Effector memory CD8-positive, alpha-beta T cell (primary cell): ENCODE results near the gene BCL2.
A peak's percentile ranks its signal among the peaks of the same experiment; 100 is the strongest.
"Not testable (repeated sequence)": the region's sequence is repeated elsewhere in the genome, so short reads cannot be mapped to it uniquely, and the experiment has no call there.

Experiments used
- ATAC-seq: fragments of 150-1000 bp; cut with Tn5 transposase; replicated peaks from 2 replicates; pipeline ENCODE4 v1.10.0; 2021; ENCODE audit warnings: mild to moderate bottlenecking, moderate library complexity
- DNase-seq, 3 experiments: peaks; one replicate each; pipeline ENCODE4 v3.0.0; 2021
- H3K27ac Mint-ChIP-seq, 2 donors: one replicate each; pipeline ENCODE4 v1.8.0; 2022; ENCODE audit warnings: mild to moderate bottlenecking in 2 of 2, mixed read lengths in 2 of 2, moderate library complexity in 2 of 2
- H3K27me3 Mint-ChIP-seq, 2 donors: one replicate each; pipeline ENCODE4 v1.8.0; 2022; ENCODE audit warnings: mixed read lengths in 2 of 2
- H3K36me3 Mint-ChIP-seq: one replicate; pipeline ENCODE4 v1.8.0; 2022; ENCODE audit warnings: mild to moderate bottlenecking, moderate library complexity, mixed read lengths; ENCODE audit not compliant: insufficient read depth
- H3K4me1 Mint-ChIP-seq, 2 donors: one replicate each; pipeline ENCODE4 v1.8.0; 2022; ENCODE audit warnings: low read depth in 2 of 2, mixed read lengths in 2 of 2
- H3K4me3 Mint-ChIP-seq, 2 donors: one replicate each; pipeline ENCODE4 v1.8.0; 2022; ENCODE audit warnings: mild to moderate bottlenecking in 2 of 2, mixed read lengths in 2 of 2, moderate library complexity in 2 of 2
- H3K9me3 Mint-ChIP-seq, 2 donors: one replicate each; pipeline ENCODE4 v1.8.0; 2022; ENCODE audit warnings: mixed read lengths in 2 of 2

Gene BCL2

DNA sequence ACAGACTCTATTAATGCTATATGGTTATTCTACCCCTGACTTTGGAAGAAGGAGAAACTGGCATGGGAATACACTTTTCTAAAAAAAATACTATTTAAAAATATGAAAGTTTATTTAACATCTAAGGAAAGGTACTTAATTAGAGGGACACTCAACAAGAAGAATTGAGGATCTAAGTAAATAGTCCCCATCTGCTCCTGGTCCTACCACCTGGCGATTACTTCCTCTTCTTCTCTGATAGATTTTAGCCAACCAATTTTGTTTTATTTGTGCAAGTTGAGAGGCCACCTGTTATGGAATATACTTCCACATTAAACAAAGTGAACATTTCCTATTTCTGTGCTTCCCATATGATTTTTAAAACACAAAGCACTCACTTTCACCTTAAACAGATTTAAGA lies 111.7 kb downstream of the BCL2 start:
- Mint-ChIP-seq H3K4me1 (peaks cover 71 to 82% of the 10 kb centered on the region in 2 donors), H3K27me3 (no peaks in the 10 kb centered on the region), H3K36me3 (no peaks in the 10 kb centered on the region), H3K9me3 (no peaks in the 10 kb centered on the region), H3K27ac (peak overlapping the region; percentile 63 to 95), H3K4me3 (peak overlapping the region; percentile 67 to 80)
- no peak for ATAC-seq
- no peak for DNase-seq

DNA sequence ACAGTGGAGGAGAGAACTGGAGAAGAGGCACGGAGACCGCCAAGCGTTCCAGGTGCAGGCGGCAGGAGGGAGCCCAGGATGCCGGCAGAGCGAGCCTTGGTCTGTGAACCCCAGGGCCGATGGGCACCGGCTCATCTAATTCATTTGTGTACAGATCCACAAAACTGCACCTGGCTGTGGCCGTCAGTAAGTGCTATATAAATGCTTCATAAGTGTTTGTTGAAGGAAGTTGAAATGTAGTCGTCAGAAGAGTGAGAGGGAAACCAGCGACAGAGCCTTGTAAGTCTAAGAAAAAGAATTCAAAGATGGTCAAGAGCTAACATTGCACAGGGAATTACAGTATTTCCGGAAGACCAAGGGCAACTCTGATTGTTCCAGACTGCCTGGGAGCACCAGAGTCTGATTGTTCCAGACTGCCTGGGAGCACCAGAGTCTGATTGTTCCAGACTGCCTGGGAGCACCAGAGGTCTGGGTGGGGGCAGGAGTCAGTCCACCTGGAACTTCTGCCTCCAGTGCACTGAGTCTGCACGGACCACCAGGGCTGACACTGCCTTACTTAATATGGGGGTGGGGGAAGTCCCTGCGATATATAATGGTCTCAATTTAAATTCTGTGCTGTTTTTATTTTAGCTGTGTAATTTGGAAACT lies 112.3 kb downstream of the BCL2 start:
- Mint-ChIP-seq H3K27me3 (no peaks in the 10 kb centered on the region), H3K9me3 (no peaks in the 10 kb centered on the region), H3K36me3 (no peaks in the 10 kb centered on the region), H3K27ac (peak overlapping the region; percentile 63 to 95), H3K4me3 (peak overlapping the region; percentile 67 to 80), H3K4me1 (peaks cover 66 to 78% of the 10 kb centered on the region in 2 donors)
- ATAC-seq: peak; percentile 44
- DNase-seq: no peak

DNA sequence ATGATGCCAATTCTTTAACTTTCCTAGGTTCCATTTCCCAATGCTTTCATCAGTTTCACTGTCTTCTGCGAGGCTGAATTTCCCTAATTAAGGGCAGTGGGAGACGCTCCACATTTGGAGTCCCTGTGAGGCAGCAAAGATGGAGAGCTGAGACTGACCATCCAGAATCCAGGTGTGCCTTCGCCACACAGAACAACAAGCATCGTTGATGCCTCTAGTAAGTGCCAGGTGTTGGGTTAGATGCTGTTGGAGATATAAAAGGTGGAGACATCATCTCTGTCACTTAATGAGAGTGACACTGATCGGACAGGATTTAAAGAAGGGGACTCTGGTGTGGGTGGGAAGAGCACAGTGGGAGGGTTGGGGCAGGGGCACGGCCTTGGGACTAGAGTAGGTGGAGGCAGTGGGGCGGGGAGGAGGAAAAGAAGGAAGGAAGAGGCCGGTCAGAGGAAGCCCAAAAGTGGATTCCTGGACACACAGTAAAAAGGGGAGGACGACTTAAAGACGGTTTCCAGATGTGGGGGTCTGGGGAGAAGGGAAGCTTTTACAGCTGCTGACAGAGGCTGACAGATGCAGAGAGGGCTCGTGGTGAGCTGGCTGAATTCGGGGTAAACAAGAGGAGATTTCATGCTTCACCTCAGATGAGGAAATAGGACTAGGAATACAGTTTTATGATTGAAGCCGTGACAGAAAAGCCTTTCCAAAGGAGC lies 113.0 kb downstream of the BCL2 start:
- Mint-ChIP-seq H3K36me3 (no peaks in the 10 kb centered on the region), H3K9me3 (no peaks in the 10 kb centered on the region), H3K4me1 (peaks cover 60 to 73% of the 10 kb centered on the region in 2 donors), H3K27me3 (no peaks in the 10 kb centered on the region), H3K27ac (peak overlapping the region; percentile 63 to 95), H3K4me3 (peak overlapping the region; percentile 67 to 80)
- DNase-seq (no peak), ATAC-seq (peak; percentile 35)

DNA sequence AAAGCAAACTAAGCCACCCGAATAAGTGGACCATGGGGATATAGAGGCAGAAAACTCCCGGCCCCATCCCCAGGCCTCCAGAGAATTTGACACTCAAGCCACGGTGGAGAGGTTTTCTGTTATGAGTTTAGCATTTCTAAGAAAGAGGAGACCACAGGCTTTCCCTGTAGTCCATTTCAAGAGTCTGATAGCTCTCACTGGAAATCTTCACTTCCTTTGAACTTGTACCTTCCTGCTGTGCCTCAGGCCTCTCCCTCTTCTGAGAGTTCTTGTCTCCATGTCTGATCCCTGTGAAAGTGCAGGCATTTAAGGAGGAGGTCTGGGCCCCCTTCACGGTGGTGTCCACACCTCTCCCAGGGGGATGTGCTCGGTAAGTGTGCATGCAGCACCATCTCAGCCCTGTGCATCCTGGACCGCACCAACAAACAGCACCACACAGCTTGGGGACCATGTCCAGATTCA lies 113.7 kb downstream of the BCL2 start:
- DNase-seq (no peak), ATAC-seq (peak; percentile 34)
- no peaks in the 10 kb centered on the region for H3K36me3 Mint-ChIP-seq
- H3K4me3 Mint-ChIP-seq: peak overlapping the region; percentile 67 to 80
- peaks cover 56 to 66% of the 10 kb centered on the region in 2 donors for H3K4me1 Mint-ChIP-seq
- H3K9me3 Mint-ChIP-seq: no peaks in the 10 kb centered on the region
- H3K27ac Mint-ChIP-seq: peak overlapping the region; percentile 63 to 95
- H3K27me3 Mint-ChIP-seq: no peaks in the 10 kb centered on the region

DNA sequence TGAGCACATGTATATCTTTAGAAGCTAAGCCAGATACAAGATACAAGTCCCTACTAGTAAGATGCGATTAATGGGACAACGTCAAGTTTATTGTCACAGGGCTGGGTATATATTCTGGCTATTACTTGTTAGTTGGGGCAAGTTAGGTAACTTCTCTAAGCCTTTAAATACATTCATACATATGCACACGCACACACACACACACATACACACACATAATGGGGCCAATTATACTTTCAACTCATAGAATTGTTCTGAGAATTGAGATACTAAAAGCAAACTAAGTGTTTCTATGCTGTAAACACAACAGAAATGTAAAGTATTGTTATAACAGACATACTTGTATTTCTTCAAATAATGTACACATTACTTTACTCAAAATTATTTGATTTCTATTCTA lies 116.1 kb downstream of the BCL2 start:
- DNase-seq (no peak), ATAC-seq (no peak)
- Mint-ChIP-seq H3K27ac (peak overlapping the region in 1 of 2 donors; percentile 63), H3K4me3 (no peak overlapping the region), H3K27me3 (no peaks in the 10 kb centered on the region), H3K4me1 (peaks cover 39 to 48% of the 10 kb centered on the region in 2 donors), H3K36me3 (no peaks in the 10 kb centered on the region), H3K9me3 (no peaks in the 10 kb centered on the region)

DNA sequence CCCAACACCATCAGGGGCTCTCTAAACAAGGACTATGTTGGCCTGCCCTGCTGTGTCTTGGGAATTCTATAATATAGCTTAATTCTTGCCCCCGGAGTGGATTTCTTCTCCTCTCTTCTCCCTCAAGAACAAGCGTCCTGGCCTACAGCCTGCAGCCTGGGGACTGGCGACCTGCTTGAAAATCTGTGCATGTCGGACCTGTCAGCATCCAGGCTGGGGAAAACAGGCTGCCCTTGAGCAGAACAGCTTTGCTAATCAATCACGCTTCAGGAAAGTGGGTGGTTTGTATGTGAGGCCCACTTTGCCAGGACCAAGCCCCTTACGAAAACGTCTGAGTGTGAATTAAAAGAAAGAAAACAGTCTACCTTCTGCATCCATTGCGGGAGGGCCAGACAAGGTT lies 116.7 kb downstream of the BCL2 start:
- DNase-seq (no peak), ATAC-seq (no peak)
- peak overlapping the region in 1 of 2 donors; percentile 10 for H3K27ac Mint-ChIP-seq
- H3K9me3 Mint-ChIP-seq: no peaks in the 10 kb centered on the region
- peaks cover 36 to 41% of the 10 kb centered on the region in 2 donors for H3K4me1 Mint-ChIP-seq
- H3K4me3 Mint-ChIP-seq: no peak overlapping the region
- no peaks in the 10 kb centered on the region for H3K27me3 Mint-ChIP-seq
- no peaks in the 10 kb centered on the region for H3K36me3 Mint-ChIP-seq

DNA sequence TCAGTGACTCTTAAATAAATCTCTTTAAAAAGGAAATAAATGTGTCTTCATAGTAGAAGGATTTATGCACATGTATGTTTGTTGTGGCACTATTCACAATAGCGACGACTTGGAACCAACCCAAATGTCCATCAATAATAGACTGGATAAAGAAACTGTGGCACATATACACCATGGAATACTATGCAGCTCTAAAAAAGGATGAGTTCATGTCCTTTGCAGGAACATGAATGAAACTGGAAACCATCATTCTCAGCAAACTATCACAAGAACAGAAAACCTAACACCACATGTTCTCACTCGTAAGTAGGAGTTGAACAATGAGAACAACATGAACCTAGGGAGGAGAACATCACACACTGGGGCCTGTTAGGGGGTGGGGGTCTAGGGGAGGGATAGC lies 118.1 kb downstream of the BCL2 start:
- not testable (repeated sequence) for DNase-seq, H3K36me3 Mint-ChIP-seq, H3K4me3 Mint-ChIP-seq, H3K27ac Mint-ChIP-seq, H3K27me3 Mint-ChIP-seq, H3K9me3 Mint-ChIP-seq, ATAC-seq
- H3K4me1 Mint-ChIP-seq: peaks cover 26 to 35% of the 10 kb centered on the region in 2 donors

DNA sequence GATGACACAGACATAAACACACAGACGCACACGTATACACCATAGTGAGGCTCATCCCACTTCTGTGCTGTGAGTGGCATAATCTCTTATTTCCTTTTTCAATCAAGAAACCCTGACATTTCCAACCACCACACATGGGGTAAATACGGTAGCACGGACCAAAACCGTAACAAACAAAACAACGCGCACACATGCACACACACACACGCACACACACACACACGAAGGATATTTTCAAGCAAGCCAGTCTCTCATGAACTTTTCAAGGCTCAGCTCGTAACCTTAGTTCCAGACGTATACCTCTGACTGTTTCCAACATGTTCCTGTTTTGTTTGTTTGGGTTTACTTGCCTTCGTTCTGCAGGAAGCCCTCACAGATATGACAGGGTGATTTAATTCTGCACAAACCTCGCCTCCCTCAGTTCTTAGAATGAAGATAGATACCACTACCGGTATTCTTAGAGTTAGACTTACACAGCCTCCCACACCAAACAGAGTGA lies 119.8 kb downstream of the BCL2 start:
- Mint-ChIP-seq H3K9me3 (no peaks in the 10 kb centered on the region), H3K4me1 (peaks cover 10 to 21% of the 10 kb centered on the region in 2 donors), H3K36me3 (no peaks in the 10 kb centered on the region), H3K27ac (no peak overlapping the region), H3K27me3 (no peaks in the 10 kb centered on the region), H3K4me3 (no peak overlapping the region)
- ATAC-seq: peak; percentile 69
- DNase-seq: peak; percentile 24 to 40 (median 24)

DNA sequence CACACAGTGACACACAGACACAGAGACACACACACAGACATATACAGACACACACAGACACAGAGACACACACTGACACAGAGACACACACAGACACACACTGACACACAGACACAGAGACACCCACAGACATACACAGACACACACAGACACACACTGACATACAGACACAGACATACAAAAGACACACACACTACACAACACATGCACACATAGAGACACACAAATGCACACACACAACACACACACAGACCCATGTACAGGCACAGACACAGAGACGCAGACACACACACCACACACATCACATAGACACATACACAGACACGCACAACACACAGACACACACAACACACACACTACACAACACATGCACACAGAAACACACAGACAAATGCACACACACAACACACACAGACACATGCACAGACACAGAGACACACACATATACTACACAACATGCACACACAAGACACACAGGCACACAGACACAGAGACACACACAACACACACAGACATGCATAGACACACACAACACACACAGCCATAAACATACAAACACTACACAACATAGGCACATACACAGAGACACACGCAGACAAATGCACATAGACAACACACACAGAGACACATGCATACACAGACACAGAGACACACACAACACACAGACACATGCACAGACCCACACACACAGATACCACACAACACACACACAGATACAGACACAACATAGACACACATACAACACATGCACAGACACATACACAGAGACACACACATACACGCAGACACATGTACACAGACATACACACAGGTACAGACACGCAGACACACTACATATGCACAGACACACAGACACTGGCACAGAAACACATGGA lies 120.5 kb downstream of the BCL2 start:
- Mint-ChIP-seq H3K27ac (no peak overlapping the region), H3K4me1 (peaks cover 3 to 14% of the 10 kb centered on the region in 2 donors), H3K4me3 (no peak overlapping the region), H3K36me3 (no peaks in the 10 kb centered on the region), H3K9me3 (no peaks in the 10 kb centered on the region), H3K27me3 (no peaks in the 10 kb centered on the region)
- DNase-seq (no peak), ATAC-seq (no peak)

DNA sequence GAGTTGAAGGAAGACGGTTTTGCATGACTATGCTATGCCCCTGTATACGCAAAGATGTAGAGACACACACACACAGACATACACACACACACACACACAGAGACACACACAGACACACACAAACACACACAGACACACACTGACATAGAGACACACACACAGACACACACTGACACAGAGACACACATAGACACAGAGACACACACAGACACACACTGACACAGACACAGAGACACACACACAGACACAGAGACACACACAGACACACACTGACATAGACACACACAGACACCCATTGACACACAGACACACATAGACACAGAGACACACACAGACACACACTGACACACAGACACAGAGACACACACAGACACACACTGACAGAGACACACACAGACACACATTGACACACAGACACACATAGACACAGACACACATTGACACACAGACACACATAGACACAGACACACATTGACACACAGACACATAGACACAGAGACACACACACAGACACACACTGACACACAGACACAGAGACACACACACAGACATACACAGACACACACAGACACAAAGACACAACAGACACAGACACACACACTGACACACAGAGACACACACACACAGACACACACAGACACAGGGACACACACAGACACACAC lies 121.3 kb downstream of the BCL2 start:
- H3K4me3 Mint-ChIP-seq: no peak overlapping the region
- ATAC-seq (no peak), DNase-seq (no peak)
- peaks cover 3 to 14% of the 10 kb centered on the region in 2 donors for H3K4me1 Mint-ChIP-seq
- H3K36me3 Mint-ChIP-seq: no peaks in the 10 kb centered on the region
- H3K27me3 Mint-ChIP-seq: no peaks in the 10 kb centered on the region
- no peak overlapping the region for H3K27ac Mint-ChIP-seq
- no peaks in the 10 kb centered on the region for H3K9me3 Mint-ChIP-seq

DNA sequence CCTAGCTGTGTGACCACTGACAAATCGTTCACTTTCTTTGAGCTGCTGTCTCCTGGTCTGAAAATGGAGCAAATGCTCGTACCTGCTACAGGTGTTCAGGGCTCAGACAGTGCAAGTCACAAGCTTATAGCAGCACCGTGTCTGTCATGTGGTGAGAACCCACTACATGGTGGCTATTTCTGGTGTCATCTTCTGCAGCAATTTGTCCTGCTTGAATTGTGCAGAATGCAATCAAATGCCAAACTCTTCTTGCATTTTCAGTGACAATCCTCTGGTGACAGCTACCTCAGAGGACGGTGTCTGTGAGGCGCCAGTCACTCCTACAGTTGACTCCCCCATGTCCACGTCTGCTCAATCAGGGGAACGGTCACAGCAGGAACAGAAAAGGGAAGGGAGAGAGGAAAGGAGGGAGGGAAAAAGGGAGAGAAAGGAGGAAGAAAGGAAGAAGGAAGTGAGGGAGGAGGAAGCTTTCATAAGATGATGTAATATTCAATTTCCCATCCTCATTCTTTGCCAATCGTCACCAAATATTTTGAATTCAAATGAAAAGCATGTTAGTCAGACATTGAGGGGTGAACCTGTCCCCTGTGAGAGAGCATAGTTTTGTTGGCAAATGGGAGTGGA lies 122.2 kb downstream of the BCL2 start:
- no peak overlapping the region for H3K27ac Mint-ChIP-seq
- H3K4me3 Mint-ChIP-seq: no peak overlapping the region
- peak in 2 of 3 experiments; percentile 6 to 23 for DNase-seq
- no peaks in the 10 kb centered on the region for H3K9me3 Mint-ChIP-seq
- H3K4me1 Mint-ChIP-seq: peaks cover 12 to 23% of the 10 kb centered on the region in 2 donors
- ATAC-seq: peak; percentile 61
- H3K36me3 Mint-ChIP-seq: no peaks in the 10 kb centered on the region
- H3K27me3 Mint-ChIP-seq: no peaks in the 10 kb centered on the region

DNA sequence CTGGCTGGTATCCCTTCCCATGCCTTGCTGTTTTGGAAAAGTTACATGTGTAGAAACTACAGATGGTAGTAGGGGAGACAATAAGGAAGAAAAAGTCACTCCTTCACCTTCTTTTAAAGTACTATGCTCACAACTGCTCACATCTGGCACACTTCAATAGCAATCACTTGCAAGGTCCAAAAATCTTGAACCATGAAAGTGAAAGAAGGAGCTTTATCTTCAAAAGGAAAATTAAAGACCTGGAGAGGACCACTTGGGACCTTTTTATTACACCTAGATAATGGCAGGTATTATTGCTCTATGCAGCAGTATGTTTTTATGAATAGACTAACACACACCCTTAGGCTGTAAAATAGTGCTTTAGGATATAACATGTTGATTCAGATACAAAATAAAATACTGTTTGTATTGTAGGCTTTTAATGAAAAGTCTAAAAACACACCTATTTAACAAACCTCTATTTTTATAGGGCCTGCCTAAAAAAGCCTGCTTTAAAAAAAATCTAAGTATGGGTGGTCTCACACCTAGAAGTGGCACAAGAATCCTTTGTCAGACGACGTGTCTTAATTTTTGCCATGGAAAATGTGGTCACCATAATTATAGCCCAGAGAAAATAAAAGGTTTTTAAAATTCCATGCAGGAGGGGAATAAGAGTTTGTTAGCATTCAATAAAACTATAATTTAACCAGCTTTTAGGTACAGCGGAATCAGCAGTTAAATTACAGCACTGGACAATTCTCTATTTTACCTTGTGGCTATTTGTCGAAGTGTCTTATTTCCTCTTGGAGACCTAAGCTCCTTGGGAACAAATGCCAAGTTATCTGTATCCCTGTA lies 124.0 kb downstream of the BCL2 start:
- Mint-ChIP-seq H3K4me3 (no peak overlapping the region), H3K27ac (no peak overlapping the region), H3K9me3 (no peaks in the 10 kb centered on the region), H3K4me1 (peaks cover 20 to 30% of the 10 kb centered on the region in 2 donors), H3K27me3 (no peaks in the 10 kb centered on the region), H3K36me3 (no peaks in the 10 kb centered on the region)
- no peak for ATAC-seq
- no peak for DNase-seq
